ENCODE data around the gene DCC. TPM values are rescaled to one million over a fixed set of nuclear protein-coding genes. Genes with fewer than 3 reads are reported as not detected.

DCC gene
- total and polyA plus RNA-seq, 2 of the 8 experiments (the other 6 are each of a cell fraction or from before 2014, with no cell fraction given) = 0.14 to 1.4 TPM

GRCh38 chr18:53038608-53039007, 698.6 kb downstream of the DCC start:
- no peaks in the 10 kb centered on the region for H3K23me2 ChIP-seq (ENCODE audit: low read depth, low read length)
- H3K27me3 ChIP-seq (replicated peaks in 1 of 4; ENCODE audit: control insufficient read depth in 3 of 4, extremely low read depth in 1 of 4, insufficient read depth in 3 of 4, low read length in 3 of 4) = no peaks in the 10 kb centered on the region
- H2BK120ac ChIP-seq (replicated peaks; ENCODE audit: low read depth, low read length) = no peak overlapping the region
- no peak overlapping the region for H3K18ac ChIP-seq (ENCODE audit: extremely low read depth, low read length)
- no peak overlapping the region for H3K9ac ChIP-seq (replicated peaks in 1 of 4; ENCODE audit: extremely low read depth in 1 of 4, low read depth in 3 of 4, low read length in 3 of 4)
- no peaks in the 10 kb centered on the region for H3K79me1 ChIP-seq (ENCODE audit: low read depth, low read length)
- H3K4me3 ChIP-seq (ENCODE audit: extremely low read depth in 1 of 4, insufficient read depth in 2 of 4, low read depth in 3 of 4, low read length in 4 of 4) = no peak overlapping the region
- H2BK20ac ChIP-seq (ENCODE audit: low read length) = no peak overlapping the region
- no peak for TF ChIP-seq BACH1 (IDR thresholded peaks at IDR 0.05; ENCODE audit: low read length)
- TF ChIP-seq YY1 (IDR thresholded peaks at IDR 0.05; ENCODE audit: low read depth, low read length) = no peak
- no peak for TF ChIP-seq RNF2 (IDR thresholded peaks at IDR 0.05; ENCODE audit: borderline replicate concordance, low read depth, low read length, missing control alignments, poor library complexity, severe bottlenecking)
- no peak for TF ChIP-seq KDM4A (IDR thresholded peaks at IDR 0.05; ENCODE audit: low read depth, low read length, severe bottlenecking)
- no peak for TF ChIP-seq EP300 (IDR thresholded peaks at IDR 0.05; ENCODE audit: borderline replicate concordance in 1 of 2, low read depth in 2 of 2, low read length in 2 of 2)
- TF ChIP-seq BRCA1 (IDR thresholded peaks at IDR 0.05; ENCODE audit: low read depth, low read length) = no peak
- no peak for TF ChIP-seq SP4 (IDR thresholded peaks at IDR 0.05; ENCODE audit: low read length)
- no peak for TF ChIP-seq ASH2L (IDR thresholded peaks at IDR 0.05; ENCODE audit: low read length)
- no peak for TF ChIP-seq POLR2AphosphoS5 (IDR thresholded peaks at IDR 0.05; ENCODE audit: low read depth, low read length)
- no peak for TF ChIP-seq SIN3A (conservative IDR thresholded peaks at IDR 0.05 in 1 of 2, IDR thresholded peaks at IDR 0.05 in 1 of 2; ENCODE audit: low read depth in 1 of 2, low read length in 2 of 2)
- TF ChIP-seq SRF (IDR thresholded peaks at IDR 0.05; ENCODE audit: low read depth, low read length) = no peak
- no peak for TF ChIP-seq CHD1 (IDR thresholded peaks at IDR 0.05; ENCODE audit: low read depth, low read length)
- no peak for TF ChIP-seq CREB1 (IDR thresholded peaks at IDR 0.05)
- H3K4me1 ChIP-seq (replicated peaks in 1 of 4; ENCODE audit: control insufficient read depth in 3 of 4, insufficient read depth in 4 of 4, low read length in 3 of 4) = no peaks in the 10 kb centered on the region
- no peak overlapping the region for H3K56ac ChIP-seq (replicated peaks; ENCODE audit: insufficient read length, low read depth, low read length)
- H3K23ac ChIP-seq (ENCODE audit: insufficient read length) = no peak overlapping the region
- no peak overlapping the region for H2BK12ac ChIP-seq (ENCODE audit: low read depth, low read length)
- no peak overlapping the region for H2AFZ ChIP-seq (ENCODE audit: low read length)
- no peaks in the 10 kb centered on the region for H3K36me3 ChIP-seq (ENCODE audit: control insufficient read depth in 2 of 4, insufficient read depth in 4 of 4, low read length in 3 of 4)
- no peaks in the 10 kb centered on the region for H3K9me3 ChIP-seq (ENCODE audit: insufficient read depth in 2 of 2, low read depth in 1 of 2, low read length in 1 of 2)
- no peak overlapping the region for H2BK15ac ChIP-seq (ENCODE audit: low read length)
- H3K14ac ChIP-seq (ENCODE audit: insufficient read length) = no peak overlapping the region
- no peak overlapping the region for H3K4me2 ChIP-seq (ENCODE audit: insufficient read depth in 1 of 2, low read depth in 2 of 2, low read length in 2 of 2)
- no peak overlapping the region for H3K4ac ChIP-seq (replicated peaks; ENCODE audit: insufficient read length, low read depth, low read length)
- no peak overlapping the region for H2AK5ac ChIP-seq (ENCODE audit: low read depth, low read length)
- H4K5ac ChIP-seq (ENCODE audit: insufficient read length, low read depth, low read length) = no peak overlapping the region
- DNase-seq (ENCODE audit: low read depth in 1 of 2, low spot score in 2 of 2) = no peak
- no peaks in the 10 kb centered on the region for H4K20me1 ChIP-seq (replicated peaks in 1 of 2; ENCODE audit: control insufficient read depth in 1 of 2, insufficient read depth in 2 of 2, low read length in 2 of 2)
- no peak overlapping the region for H3K27ac ChIP-seq (ENCODE audit: low read depth, low read length)
- no peak overlapping the region for H4K91ac ChIP-seq (replicated peaks; ENCODE audit: insufficient read length, low read length)
- no peak overlapping the region for H2BK5ac ChIP-seq (ENCODE audit: low read depth, low read length)
- H3K79me2 ChIP-seq (ENCODE audit: control insufficient read depth in 1 of 2, insufficient read depth in 2 of 2, low read length in 2 of 2) = no peaks in the 10 kb centered on the region
- H4K8ac ChIP-seq (ENCODE audit: extremely low read depth, insufficient read depth, low read length) = no peak overlapping the region
- ChIA-PET POLR2A (ENCODE audit: partially characterized antibody) (no interaction called here), CTCF (ENCODE audit: partially characterized antibody) (interaction anchor here (0.6 to 1.1 kb wide), 2 partner anchors 39 to 55 kb away, joined by 3 read pairs; no protein-coding TSS in a partner anchor)
- no peak for FAIRE-seq

All from H1 (cell line).